Right lobe of liver (tissue), 4 donors: ENCODE measurements around the gene GRIPAP1.

ENCODE experiments used
- POLR2A ChIP-seq: fragments of 450-650 bp; IDR thresholded peaks from one replicate; pipeline ENCODE4 v1.6.1; 2017; ENCODE audit warnings: antibody characterized with exemption, mild to moderate bottlenecking
- TF ChIP-seq, protein P1 (sequence below), 4 donors: fragments of 200-600 bp in 3 of 4; fragments of 450-650 bp in 1 of 4; IDR thresholded peaks; one replicate each; pipeline versions ENCODE4 v1.5.1 to v1.8.0; 2016 to 2022; ENCODE audit warnings: antibody characterized with exemption in 4 of 4, mild to moderate bottlenecking in 2 of 4
- donor health status: DM: no; HTN: no; CAD: no.
- donor health status: DM: no; HTN: no; CAD: no.
- donor health status: DM: no; HTN: yes; CAD: no.

GRCh38 chrX:48942895-48943294 lies 59.2 kb downstream of the GRIPAP1 start:
- TF ChIP-seq, protein P1, sequence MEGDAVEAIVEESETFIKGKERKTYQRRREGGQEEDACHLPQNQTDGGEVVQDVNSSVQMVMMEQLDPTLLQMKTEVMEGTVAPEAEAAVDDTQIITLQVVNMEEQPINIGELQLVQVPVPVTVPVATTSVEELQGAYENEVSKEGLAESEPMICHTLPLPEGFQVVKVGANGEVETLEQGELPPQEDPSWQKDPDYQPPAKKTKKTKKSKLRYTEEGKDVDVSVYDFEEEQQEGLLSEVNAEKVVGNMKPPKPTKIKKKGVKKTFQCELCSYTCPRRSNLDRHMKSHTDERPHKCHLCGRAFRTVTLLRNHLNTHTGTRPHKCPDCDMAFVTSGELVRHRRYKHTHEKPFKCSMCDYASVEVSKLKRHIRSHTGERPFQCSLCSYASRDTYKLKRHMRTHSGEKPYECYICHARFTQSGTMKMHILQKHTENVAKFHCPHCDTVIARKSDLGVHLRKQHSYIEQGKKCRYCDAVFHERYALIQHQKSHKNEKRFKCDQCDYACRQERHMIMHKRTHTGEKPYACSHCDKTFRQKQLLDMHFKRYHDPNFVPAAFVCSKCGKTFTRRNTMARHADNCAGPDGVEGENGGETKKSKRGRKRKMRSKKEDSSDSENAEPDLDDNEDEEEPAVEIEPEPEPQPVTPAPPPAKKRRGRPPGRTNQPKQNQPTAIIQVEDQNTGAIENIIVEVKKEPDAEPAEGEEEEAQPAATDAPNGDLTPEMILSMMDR (IDR thresholded peaks at IDR 0.05): no peak
- no peak for TF ChIP-seq POLR2A
